Measurements from ENCODE around the gene ZBTB21. TPM values are rescaled to one million over a fixed set of nuclear protein-coding genes. Genes with fewer than 3 reads are reported as not detected.

Gene ZBTB21
- polyA plus RNA-seq, 3 donors: 4.7 to 7.2 (median 6.3) TPM

DNA sequence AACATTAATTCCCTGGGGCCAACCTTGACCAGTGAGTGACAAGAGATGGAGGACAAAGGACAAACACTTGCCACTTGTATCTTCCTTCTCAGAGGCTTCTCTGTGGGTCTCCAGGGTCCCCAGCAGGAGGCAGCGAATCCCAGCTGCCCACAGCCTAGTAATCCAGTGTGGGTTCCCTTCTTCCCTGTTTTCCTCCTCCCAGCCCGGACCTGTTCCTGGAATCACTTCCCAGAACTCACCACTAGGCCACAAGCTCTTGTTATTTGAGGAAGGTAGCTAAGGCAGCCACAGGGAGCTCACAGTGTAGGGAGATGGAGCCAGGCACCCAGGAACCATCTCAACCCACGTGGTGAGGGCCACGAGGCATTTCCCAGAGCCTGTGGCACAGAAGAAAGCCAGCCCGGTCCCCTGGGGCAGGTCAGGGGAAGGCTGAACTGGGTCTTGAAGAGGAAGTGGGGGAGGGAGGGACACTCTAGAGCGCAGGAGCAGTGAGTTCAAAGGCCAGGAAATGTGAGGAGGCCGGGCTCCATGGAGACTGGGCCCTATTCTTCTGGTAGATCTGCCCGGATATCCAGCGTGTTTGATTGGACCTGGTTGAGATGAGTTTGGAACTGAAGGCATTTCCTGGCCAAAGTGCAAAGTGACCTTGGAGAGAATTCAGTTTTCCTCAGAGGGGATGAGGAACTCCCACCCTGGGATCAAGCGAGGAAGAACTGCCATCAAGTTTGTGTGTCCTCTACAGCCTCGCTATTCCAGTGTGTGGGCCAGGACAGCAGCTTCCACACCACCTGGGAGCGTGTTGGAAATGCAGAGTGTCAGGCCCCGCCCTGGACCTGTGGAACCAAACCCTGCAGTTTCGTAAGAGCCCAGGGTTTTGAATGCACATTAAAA lies 36.1 kb downstream of the ZBTB21 start:
- Mint-ChIP-seq H3K27me3 (ENCODE audit: low read depth in 3 of 3) (peaks cover 0 to 2% (median 2%) of the 10 kb centered on the region in 3 donors), H3K27ac (no peak overlapping the region), H3K36me3 (no peaks in the 10 kb centered on the region), H3K9me3 (peaks cover 0 to 2% (median 1%) of the 10 kb centered on the region in 7 donors), H3K4me1 (peaks cover 10% of the 10 kb centered on the region), H3K4me3 (no peak overlapping the region)
- H3K36me3 ChIP-seq (replicated peaks in 1 of 2; ENCODE audit: control insufficient read depth in 1 of 2, insufficient read depth in 2 of 2, low read length in 2 of 2): no peaks in the 10 kb centered on the region
- no peaks in the 10 kb centered on the region for H4K20me1 ChIP-seq (ENCODE audit: insufficient read depth, low read length)
- no peaks in the 10 kb centered on the region for H3K27me3 ChIP-seq (ENCODE audit: control insufficient read depth in 2 of 2, insufficient read depth in 2 of 2, low read length in 2 of 2)
- TF ChIP-seq, protein P1, sequence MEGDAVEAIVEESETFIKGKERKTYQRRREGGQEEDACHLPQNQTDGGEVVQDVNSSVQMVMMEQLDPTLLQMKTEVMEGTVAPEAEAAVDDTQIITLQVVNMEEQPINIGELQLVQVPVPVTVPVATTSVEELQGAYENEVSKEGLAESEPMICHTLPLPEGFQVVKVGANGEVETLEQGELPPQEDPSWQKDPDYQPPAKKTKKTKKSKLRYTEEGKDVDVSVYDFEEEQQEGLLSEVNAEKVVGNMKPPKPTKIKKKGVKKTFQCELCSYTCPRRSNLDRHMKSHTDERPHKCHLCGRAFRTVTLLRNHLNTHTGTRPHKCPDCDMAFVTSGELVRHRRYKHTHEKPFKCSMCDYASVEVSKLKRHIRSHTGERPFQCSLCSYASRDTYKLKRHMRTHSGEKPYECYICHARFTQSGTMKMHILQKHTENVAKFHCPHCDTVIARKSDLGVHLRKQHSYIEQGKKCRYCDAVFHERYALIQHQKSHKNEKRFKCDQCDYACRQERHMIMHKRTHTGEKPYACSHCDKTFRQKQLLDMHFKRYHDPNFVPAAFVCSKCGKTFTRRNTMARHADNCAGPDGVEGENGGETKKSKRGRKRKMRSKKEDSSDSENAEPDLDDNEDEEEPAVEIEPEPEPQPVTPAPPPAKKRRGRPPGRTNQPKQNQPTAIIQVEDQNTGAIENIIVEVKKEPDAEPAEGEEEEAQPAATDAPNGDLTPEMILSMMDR (IDR thresholded peaks at IDR 0.05): no peak
- 63% methylated on average over 13 of the region's 14 CpGs for WGBS (ENCODE audit: insufficient coverage)
- intact Hi-C loops (cut with micrococcal nuclease): no loop called here
- peaks cover 8 to 11% of the 10 kb centered on the region in 2 donors for H3K4me1 ChIP-seq (ENCODE audit: control insufficient read depth in 1 of 2, insufficient read depth in 2 of 2, low read length in 2 of 2)
- no peak overlapping the region for H3K27ac ChIP-seq (ENCODE audit: low read depth in 1 of 2, low read length in 2 of 2)
- peak in 2 of 3 donors; percentile 11 to 39 for DNase-seq
- H3K79me2 ChIP-seq (ENCODE audit: insufficient read depth, low read length): no peaks in the 10 kb centered on the region
- H3K9me3 ChIP-seq (replicated peaks in 1 of 2; ENCODE audit: control insufficient read depth in 1 of 2, insufficient read depth in 1 of 2, low read length in 2 of 2): peaks cover 0 to under 1% of the 10 kb centered on the region in 2 donors
- H3K4me2 ChIP-seq (replicated peaks; ENCODE audit: extremely low read depth, low read length, poor library complexity, severe bottlenecking): no peak overlapping the region
- no peak overlapping the region for H3K9ac ChIP-seq (ENCODE audit: insufficient read depth, low read length, poor library complexity, severe bottlenecking)
- no peak overlapping the region for H3K4me3 ChIP-seq (replicated peaks in 1 of 3; ENCODE audit: low read depth in 2 of 3, low read length in 3 of 3)
- peak overlapping the region; percentile 40 for H2AFZ ChIP-seq (ENCODE audit: insufficient read depth, low read depth, low read length, poor library complexity, severe bottlenecking)

DNA sequence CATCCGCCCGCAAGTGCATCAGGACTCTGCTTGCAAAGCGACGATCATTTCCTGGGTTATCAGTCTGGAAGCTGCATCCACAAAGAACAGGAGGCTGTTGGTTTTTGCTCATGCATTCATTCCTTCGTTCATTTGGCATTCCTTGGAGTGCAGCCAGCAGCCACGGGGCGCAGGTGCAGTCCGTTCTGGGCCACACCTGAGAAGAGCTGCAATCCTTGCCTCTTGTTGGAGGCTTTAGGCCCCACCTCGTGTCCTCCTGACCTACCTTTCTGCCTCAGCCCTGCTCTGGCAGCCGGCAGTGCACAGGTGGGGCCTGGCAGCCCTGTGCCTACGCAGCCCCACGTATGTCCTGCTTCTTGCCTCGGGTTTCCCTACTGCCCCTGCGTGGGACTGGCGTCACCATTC lies 36.7 kb downstream of the ZBTB21 start:
- no peaks in the 10 kb centered on the region for H3K36me3 Mint-ChIP-seq
- H3K27me3 Mint-ChIP-seq (ENCODE audit: low read depth in 3 of 3): peaks cover 0 to 2% (median 2%) of the 10 kb centered on the region in 3 donors
- WGBS (ENCODE audit: insufficient coverage): 95% methylated on average over 12 of the region's 15 CpGs
- Histone ChIP-seq H3K4me2 (replicated peaks; ENCODE audit: extremely low read depth, low read length, poor library complexity, severe bottlenecking) (no peak overlapping the region), H3K79me2 (ENCODE audit: insufficient read depth, low read length) (no peaks in the 10 kb centered on the region), H3K9ac (ENCODE audit: insufficient read depth, low read length, poor library complexity, severe bottlenecking) (no peak overlapping the region), H3K27me3 (ENCODE audit: control insufficient read depth in 2 of 2, insufficient read depth in 2 of 2, low read length in 2 of 2) (no peaks in the 10 kb centered on the region), H3K4me3 (replicated peaks in 1 of 3; ENCODE audit: low read depth in 2 of 3, low read length in 3 of 3) (no peak overlapping the region), H3K4me1 (ENCODE audit: control insufficient read depth in 1 of 2, insufficient read depth in 2 of 2, low read length in 2 of 2) (peaks cover 8 to 11% of the 10 kb centered on the region in 2 donors), H3K27ac (ENCODE audit: low read depth in 1 of 2, low read length in 2 of 2) (no peak overlapping the region), H3K36me3 (replicated peaks in 1 of 2; ENCODE audit: control insufficient read depth in 1 of 2, insufficient read depth in 2 of 2, low read length in 2 of 2) (no peaks in the 10 kb centered on the region), H4K20me1 (ENCODE audit: insufficient read depth, low read length) (no peaks in the 10 kb centered on the region), H3K9me3 (replicated peaks in 1 of 2; ENCODE audit: control insufficient read depth in 1 of 2, insufficient read depth in 1 of 2, low read length in 2 of 2) (no peaks in the 10 kb centered on the region), H2AFZ (ENCODE audit: insufficient read depth, low read depth, low read length, poor library complexity, severe bottlenecking) (no peak overlapping the region)
- H3K4me1 Mint-ChIP-seq: peaks cover 10% of the 10 kb centered on the region
- no peaks in the 10 kb centered on the region for H3K9me3 Mint-ChIP-seq
- intact Hi-C loops (cut with micrococcal nuclease): no loop called here
- H3K27ac Mint-ChIP-seq: no peak overlapping the region
- DNase-seq: no peak
- TF ChIP-seq, protein P1 (IDR thresholded peaks at IDR 0.05): no peak
- no peak overlapping the region for H3K4me3 Mint-ChIP-seq

Data from CD14-positive monocyte (primary cell).